Lower leg skin (tissue), 3 donors: ENCODE data around the gene METTL24.

ENCODE experiments used
- CTCF ChIP-seq, 3 donors: fragments of 450-650 bp; IDR thresholded peaks; one replicate each; pipeline ENCODE4 v1.5.1; 2016; ENCODE audit warnings: antibody characterized with exemption in 3 of 3, mild to moderate bottlenecking in 3 of 3, moderate library complexity in 2 of 3
- POLR2A ChIP-seq, 2 donors: fragments of 450-650 bp; IDR thresholded peaks; one replicate each; pipeline ENCODE4 v1.6.1; 2016 to 2017; ENCODE audit warnings: antibody characterized with exemption in 2 of 2, mild to moderate bottlenecking in 1 of 2, moderate library complexity in 1 of 2

DNA sequence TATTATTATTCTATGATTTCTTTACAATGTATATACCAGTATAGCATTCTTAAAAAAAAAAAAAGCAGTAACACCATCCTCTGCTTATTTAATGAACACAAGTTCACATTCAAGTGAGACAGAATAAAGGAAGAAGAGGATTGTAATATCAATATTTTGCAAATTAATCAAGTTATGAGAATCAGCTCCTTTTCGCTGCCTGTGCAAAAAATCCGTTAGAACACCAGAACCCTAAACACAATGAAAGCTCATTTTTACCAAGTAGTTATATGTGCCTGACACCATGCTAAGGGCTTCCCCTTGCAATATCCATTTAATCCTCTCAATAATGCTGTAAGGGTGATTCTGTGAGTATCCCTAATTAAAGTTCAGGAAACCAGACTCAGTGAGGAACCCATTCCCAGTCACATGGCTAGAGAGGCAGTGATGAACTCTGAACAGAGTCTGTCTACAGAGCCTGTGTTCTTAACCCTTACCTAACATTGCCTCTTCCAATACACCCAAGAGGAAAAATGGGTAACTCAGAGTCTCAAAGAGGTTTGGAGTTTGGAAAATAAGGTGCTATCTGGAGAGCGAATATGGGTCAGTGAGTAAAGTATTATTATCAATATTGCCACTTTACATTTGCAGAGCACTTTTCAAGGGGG, 111.1 kb downstream of the METTL24 start:
- TF ChIP-seq POLR2A (IDR thresholded peaks at IDR 0.05): no peak
- no peak for TF ChIP-seq CTCF (IDR thresholded peaks at IDR 0.05)
